Thyroid gland (tissue), 4 donors: ENCODE measurements around the gene HNRNPM. TPM values are rescaled to one million over a fixed set of nuclear protein-coding genes. Genes with fewer than 3 reads are reported as not detected.

Experiments
- DNase-seq, 2 donors: peaks; one replicate each; pipeline ENCODE4 v3.0.0-alpha.2; 2019
- H3K27ac ChIP-seq, 3 donors: fragments of 200-600 bp; sonication (generic); 1 replicate in 2 of 3; 2 replicates in 1 of 3; pipeline ENCODE4 v1.5.1; 2016 to 2019; ENCODE audit warnings: mild to moderate bottlenecking in 1 of 3, moderate library complexity in 1 of 3
- H3K27me3 ChIP-seq: fragments of 200-600 bp; sonication (generic); one replicate; pipeline ENCODE4 v1.5.1; 2019
- H3K36me3 ChIP-seq, 2 donors: fragments of 200-600 bp; sonication (generic); one replicate each; pipeline ENCODE4 v1.5.1; 2016 to 2019
- H3K4me1 ChIP-seq, 2 donors: fragments of 200-600 bp; sonication (generic); one replicate each; pipeline ENCODE4 v1.5.1; 2017 to 2019
- H3K4me3 ChIP-seq, 3 donors: fragments of 200-600 bp; sonication (generic); replicated peaks in 1 of 3; 1 replicate in 2 of 3; 2 replicates in 1 of 3; pipeline ENCODE4 v1.5.1; 2016; ENCODE audit warnings: mild to moderate bottlenecking in 1 of 3
- H3K9me3 ChIP-seq: fragments of 200-600 bp; sonication (generic); one replicate; pipeline ENCODE4 v1.5.1; 2017
- POLR2A ChIP-seq, 2 donors: fragments of 450-650 bp; IDR thresholded peaks; one replicate each; pipeline ENCODE4 v1.6.1; 2017; ENCODE audit warnings: antibody characterized with exemption in 2 of 2, mild to moderate bottlenecking in 2 of 2, moderate library complexity in 1 of 2
- WGBS, 2 donors: methylation state at CpG; one replicate each; pipeline ENCODE4 v1.1.5; 2017; 5-methylcytosine and 5-hydroxymethylcytosine counted together
- intact Hi-C: fragments of 100-400 bp; cut with DNase I; formaldehyde crosslinking; loops from one replicate; pipeline ENCODE4 v1.15.1; 2023
- total RNA-seq, 4 donors: library from RNA; depleted of rRNA; stranded (reverse); fragments of >200 nt; gene quantifications; one replicate each; pipeline ENCODE4 v1.2.3, GENCODE V29; 2016
- TF ChIP-seq, protein P1 (sequence below), 6 experiments: fragments of 200-600 bp in 3 of 6; fragments of 450-650 bp in 3 of 6; sonication (generic) in 3 of 6; IDR thresholded peaks; one replicate each; pipeline ENCODE4 v1.5.1; 2016 to 2019; ENCODE audit warnings: antibody characterized with exemption in 6 of 6, mild to moderate bottlenecking in 2 of 6, inconsistent platforms in 1 of 6, moderate library complexity in 1 of 6

The HNRNPM gene
- total RNA-seq, 4 donors from 2014 or later: 79.3 to 138 (median 97.2) TPM

GRCh38 chr19:8487137-8487851 is 42.5 kb downstream of the HNRNPM start:
- Histone ChIP-seq H3K27ac (no peak overlapping the region), H3K36me3 (peaks cover 53 to 66% of the 10 kb centered on the region in 2 donors), H3K27me3 (no peaks in the 10 kb centered on the region), H3K4me1 (peaks cover 12% of the 10 kb centered on the region in 2 donors), H3K4me3 (no peak overlapping the region), H3K9me3 (no peaks in the 10 kb centered on the region)
- DNase-seq: no peak
- intact Hi-C loops: no loop called here
- WGBS, 2 donors: 82% methylated on average over 13 of the region's 13 CpGs
- TF ChIP-seq, protein P1, sequence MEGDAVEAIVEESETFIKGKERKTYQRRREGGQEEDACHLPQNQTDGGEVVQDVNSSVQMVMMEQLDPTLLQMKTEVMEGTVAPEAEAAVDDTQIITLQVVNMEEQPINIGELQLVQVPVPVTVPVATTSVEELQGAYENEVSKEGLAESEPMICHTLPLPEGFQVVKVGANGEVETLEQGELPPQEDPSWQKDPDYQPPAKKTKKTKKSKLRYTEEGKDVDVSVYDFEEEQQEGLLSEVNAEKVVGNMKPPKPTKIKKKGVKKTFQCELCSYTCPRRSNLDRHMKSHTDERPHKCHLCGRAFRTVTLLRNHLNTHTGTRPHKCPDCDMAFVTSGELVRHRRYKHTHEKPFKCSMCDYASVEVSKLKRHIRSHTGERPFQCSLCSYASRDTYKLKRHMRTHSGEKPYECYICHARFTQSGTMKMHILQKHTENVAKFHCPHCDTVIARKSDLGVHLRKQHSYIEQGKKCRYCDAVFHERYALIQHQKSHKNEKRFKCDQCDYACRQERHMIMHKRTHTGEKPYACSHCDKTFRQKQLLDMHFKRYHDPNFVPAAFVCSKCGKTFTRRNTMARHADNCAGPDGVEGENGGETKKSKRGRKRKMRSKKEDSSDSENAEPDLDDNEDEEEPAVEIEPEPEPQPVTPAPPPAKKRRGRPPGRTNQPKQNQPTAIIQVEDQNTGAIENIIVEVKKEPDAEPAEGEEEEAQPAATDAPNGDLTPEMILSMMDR (IDR thresholded peaks at IDR 0.05): no peak
- no peak for TF ChIP-seq POLR2A (IDR thresholded peaks at IDR 0.05)

DNA sequence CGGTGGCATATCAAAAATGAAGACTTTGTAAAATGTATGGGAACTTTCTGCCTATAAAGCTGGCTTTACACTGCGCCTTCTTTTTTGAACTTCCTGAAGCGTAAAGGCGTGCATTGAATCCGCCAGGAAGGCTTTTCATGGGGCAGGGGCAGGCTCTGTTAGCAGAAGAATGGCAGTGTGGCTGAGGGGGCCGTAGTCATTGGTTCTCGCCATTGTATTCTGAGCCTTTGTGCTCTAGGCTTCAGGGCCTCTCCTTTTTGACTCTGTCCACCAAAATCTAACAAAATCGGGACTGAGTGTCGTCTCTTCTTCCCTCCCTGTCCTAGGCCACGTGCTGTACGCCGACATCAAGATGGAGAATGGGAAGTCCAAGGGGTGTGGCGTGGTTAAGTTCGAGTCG is 43.6 kb downstream of the HNRNPM start:
- H3K36me3 ChIP-seq: peaks cover 42 to 55% of the 10 kb centered on the region in 2 donors
- WGBS, 2 donors: 80 to 82% methylated on average over 15 of the region's 15 CpGs
- no peak for TF ChIP-seq POLR2A (IDR thresholded peaks at IDR 0.05)
- TF ChIP-seq, protein P1 (IDR thresholded peaks at IDR 0.05): no peak
- H3K4me3 ChIP-seq: no peak overlapping the region
- no peak for DNase-seq
- H3K27ac ChIP-seq: no peak overlapping the region
- no peaks in the 10 kb centered on the region for H3K27me3 ChIP-seq
- no peaks in the 10 kb centered on the region for H3K9me3 ChIP-seq
- peaks cover 12% of the 10 kb centered on the region in 2 donors for H3K4me1 ChIP-seq
- intact Hi-C loops: no loop called here

DNA sequence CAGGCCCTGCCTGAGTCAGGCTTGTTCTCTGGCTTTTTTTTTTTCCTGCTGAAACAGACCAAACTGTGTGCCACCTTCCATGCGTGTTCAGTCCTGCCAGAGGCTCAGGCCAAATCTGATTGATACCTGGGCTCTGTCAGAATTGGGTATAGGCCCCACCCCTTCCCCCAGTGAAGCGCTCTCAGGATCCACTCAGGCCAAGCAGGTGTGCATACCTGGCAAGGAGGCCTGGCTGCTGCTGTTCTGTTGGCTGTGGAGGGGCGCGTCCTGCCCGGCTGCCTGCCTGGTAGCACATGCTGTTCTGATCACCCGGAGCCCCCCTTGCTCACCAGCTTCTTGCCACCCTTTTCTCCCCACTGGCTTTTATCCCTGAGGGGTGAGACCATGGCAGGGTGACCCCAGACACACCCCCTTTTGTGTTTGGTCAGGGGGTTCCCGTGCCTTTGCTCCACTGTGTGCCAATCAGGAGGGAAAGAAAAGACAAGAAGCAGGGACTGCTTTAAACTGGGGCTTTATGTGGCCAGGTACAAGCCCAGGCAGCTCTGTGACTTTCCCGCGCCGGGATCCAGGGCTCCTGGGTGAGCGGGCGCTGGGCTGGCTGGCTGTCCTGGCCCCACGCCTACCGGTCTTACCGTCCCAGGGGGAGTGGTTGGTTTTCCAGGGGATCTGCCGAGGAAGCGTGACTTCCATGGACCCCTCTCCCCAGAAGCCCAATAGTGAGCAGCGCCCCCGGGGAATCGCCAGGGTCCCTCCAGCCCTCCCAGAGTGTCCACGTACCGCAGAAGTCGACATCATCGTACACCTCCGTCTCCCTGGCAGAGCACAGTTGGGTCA is 45.0 kb downstream of the HNRNPM start:
- Histone ChIP-seq H3K9me3 (no peaks in the 10 kb centered on the region), H3K27me3 (no peaks in the 10 kb centered on the region), H3K36me3 (peaks cover 34 to 43% of the 10 kb centered on the region in 2 donors), H3K4me1 (peaks cover 12% of the 10 kb centered on the region in 2 donors), H3K27ac (peak overlapping the region; percentile 43 to 67 (median 65)), H3K4me3 (no peak overlapping the region)
- peak; percentile 95 to 98 for DNase-seq
- 70 to 71% methylated on average over 13 to 20 of the region's 25 CpGs for WGBS, 2 donors
- intact Hi-C loops: no loop called here
- no peak for TF ChIP-seq POLR2A (IDR thresholded peaks at IDR 0.05)
- TF ChIP-seq, protein P1 (IDR thresholded peaks at IDR 0.05): no peak

GRCh38 chr19:8490395-8490760 is 45.6 kb downstream of the HNRNPM start:
- peak overlapping the region in 2 of 3 donors; percentile 3 to 67 for H3K27ac ChIP-seq
- WGBS, 2 donors: 87 to 92% methylated on average over 19 to 22 of the region's 24 CpGs
- no peaks in the 10 kb centered on the region for H3K27me3 ChIP-seq
- H3K9me3 ChIP-seq: no peaks in the 10 kb centered on the region
- no peak for DNase-seq
- H3K36me3 ChIP-seq: peaks cover 29 to 37% of the 10 kb centered on the region in 2 donors
- no peak for TF ChIP-seq POLR2A (IDR thresholded peaks at IDR 0.05)
- TF ChIP-seq, protein P1 (IDR thresholded peaks at IDR 0.05): no peak
- H3K4me1 ChIP-seq: peaks cover 12% of the 10 kb centered on the region in 2 donors
- intact Hi-C loops: no loop called here
- H3K4me3 ChIP-seq: no peak overlapping the region

- TF ChIP-seq POLR2A (IDR thresholded peaks at IDR 0.05): no peak
- TF ChIP-seq, protein P1 (IDR thresholded peaks at IDR 0.05): no peak
- Histone ChIP-seq H3K4me1 (peaks cover 12% of the 10 kb centered on the region in 2 donors), H3K9me3 (no peaks in the 10 kb centered on the region), H3K27me3 (no peaks in the 10 kb centered on the region), H3K27ac (no peak overlapping the region), H3K36me3 (peaks cover 24 to 32% of the 10 kb centered on the region in 2 donors), H3K4me3 (no peak overlapping the region)
- intact Hi-C loops: no loop called here
- no peak for DNase-seq
- 92% methylated on average over 11 to 12 of the region's 12 CpGs for WGBS, 2 donors
These were observed 46.1 kb downstream of the HNRNPM start for GRCh38 chr19:8490873-8491272.
